Upper lobe of left lung (tissue), 4 donors: ENCODE measurements around the gene COASY.

Experiments
- CTCF ChIP-seq, 6 experiments: fragments of 450-650 bp in 4 of 6; fragments of 200-600 bp in 2 of 6; sonication (generic) in 2 of 6; IDR thresholded peaks; one replicate each; pipeline ENCODE4 v1.5.1; 2016 to 2019; ENCODE audit warnings: antibody characterized with exemption in 6 of 6
- EP300 ChIP-seq, 4 donors: sonication (generic); formaldehyde crosslinking; IDR thresholded peaks; one replicate each; pipeline ENCODE4 v1.5.1; 2017; ENCODE audit warnings: antibody characterized with exemption in 4 of 4, control low read depth in 2 of 4
- POLR2A ChIP-seq, 4 donors: fragments of 450-650 bp; IDR thresholded peaks; one replicate each; pipeline ENCODE4 v1.5.1; 2016 to 2017; ENCODE audit warnings: antibody characterized with exemption in 4 of 4, mild to moderate bottlenecking in 2 of 4

- TF ChIP-seq EP300 (IDR thresholded peaks at IDR 0.05): no peak
- TF ChIP-seq CTCF (IDR thresholded peaks at IDR 0.05): no peak
- TF ChIP-seq POLR2A (IDR thresholded peaks at IDR 0.05): no peak
These were observed 50.1 kb downstream of the COASY start for GRCh38 chr17:42612013-42612412.
